DMS114 treated with DMSO at 0.1 percent for 48 hours (cell line): Measurements from ENCODE around the gene ABLIM2.

Experiments used
- DNase-seq: peaks from one replicate; lab custom pipeline; 2025; ENCODE audit not compliant: unreplicated experiment; lab: John Stamatoyannopoulos, UW

The ABLIM2 gene

DNA sequence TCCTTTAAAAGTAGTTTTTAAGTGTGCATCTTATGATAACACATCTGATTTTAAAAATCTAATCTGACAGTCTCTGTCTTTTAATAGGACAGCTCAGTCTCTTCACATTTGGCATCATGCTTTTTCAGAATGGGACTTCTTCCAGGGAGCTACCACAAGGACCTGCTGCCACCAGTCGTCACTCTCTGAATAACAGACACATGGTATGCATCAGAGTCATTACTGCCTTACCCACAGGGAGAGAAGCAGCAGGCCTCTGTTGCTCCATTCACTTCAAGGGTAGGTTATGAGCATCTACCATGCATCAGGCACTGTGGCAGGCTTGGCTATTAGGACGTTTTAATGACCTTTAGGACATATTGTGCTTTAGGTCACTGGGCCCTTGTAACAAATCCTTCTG, 169.0 kb downstream of the ABLIM2 start:
- no peak for DNase-seq

DNA sequence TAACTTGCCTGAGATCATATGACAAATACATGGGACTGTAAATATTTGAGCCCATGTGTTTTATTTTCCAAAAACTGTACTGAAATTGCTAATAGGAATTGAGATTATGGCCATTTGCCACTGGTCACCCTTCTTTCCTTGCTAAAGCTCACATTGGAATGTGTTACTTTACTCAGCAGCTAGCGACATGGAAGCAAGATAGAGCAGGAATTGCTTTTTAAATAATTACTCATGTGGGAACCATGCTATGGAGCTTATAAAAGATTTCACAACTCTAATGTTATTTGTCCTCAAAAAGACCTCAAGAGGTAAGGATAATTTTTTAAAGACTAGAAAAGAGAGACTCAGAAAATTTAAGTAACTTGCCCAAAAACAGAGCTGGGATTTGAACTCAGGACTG, 170.2 kb downstream of the ABLIM2 start:
- no peak for DNase-seq

DNA sequence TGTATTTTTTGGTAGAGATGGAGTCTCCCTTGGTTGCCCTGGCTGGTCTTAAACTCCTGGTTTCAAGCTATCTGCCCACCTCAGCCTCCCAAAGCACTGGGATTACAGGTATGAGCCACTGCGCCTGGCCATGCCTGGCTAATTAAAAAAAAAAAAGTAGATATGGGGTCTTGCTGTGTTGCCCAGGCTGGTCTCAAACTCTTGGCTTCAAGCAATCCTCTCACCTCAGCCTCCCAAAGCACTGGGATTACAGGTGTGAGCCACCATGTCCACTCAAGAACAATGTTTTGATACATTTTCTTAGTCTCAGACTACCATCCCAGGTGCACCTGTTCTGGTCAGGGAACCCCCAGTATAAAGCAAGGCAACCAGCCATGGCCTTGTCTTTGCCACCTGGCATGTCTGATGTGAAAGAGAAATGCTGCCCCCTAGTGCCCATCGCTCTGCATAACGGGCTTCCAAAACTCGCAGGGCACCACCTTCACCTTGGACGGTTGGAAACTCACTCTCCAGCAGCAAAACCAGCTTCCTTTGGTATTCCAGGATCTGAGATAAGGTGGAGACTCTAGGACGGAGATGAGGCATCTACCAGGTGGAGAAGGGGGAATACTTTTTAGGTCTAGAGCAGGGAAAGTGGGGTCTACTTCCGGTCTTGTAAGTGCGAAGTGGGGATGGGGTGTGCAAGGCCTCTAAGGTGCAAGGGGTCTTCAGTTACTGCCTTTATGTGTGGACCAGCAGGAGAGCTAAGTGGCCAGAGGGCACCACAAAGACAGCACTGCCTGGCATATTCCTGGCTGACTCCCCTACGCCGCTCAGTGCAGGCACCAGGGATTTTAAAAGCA, 171.2 kb downstream of the ABLIM2 start:
- DNase-seq = peak; percentile 35

DNA sequence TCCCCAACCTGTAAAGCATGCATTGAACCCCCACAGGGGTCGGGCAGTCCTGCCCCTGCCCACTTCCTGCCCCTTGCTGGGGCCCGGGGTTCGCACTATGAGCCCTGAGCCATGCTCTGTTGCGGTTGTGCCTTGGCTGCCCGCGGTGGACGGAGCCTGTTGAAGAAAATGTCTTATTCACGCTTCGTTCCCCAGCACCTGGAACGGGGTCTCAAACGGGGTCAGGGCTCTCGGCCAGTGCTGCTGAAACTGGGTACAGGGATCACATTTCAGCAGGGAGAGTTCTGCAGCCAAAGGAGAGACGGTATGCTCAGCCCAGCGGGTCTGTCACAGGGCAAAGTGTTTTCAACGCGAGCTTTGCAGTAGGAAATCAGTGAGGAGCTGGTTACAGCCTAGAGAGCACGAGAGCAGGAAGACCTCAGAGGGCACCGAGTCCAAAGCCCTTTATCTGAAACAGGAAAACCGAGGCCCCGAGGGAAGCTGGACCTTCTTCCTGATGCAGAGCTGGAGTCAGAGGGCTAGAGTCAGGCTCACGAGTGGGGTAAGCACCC, 172.6 kb downstream of the ABLIM2 start:
- DNase-seq = no peak

DNA sequence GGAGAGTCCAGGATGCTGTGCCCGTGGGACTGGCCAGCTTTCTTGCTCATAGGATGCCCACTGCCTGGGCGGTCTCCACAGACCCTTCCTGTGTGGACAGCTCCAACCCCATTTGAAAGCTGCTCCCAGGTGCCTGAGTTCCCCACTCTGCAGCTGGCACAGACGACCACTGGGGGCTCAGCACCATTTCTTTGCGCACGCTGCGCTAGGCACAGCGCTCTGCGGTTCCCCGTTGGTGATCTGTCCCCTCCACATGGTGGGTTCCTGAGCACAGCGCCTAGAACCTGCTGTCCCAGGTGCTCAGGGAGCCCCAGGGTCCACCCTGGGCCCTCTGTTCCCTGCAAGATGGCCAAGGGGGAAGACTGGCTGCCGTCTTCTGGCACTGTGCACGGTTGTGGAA, 173.5 kb downstream of the ABLIM2 start:
- DNase-seq = no peak

- no peak for DNase-seq
Observed at GRCh38 chr4:7984286-7984925, 174.2 kb downstream of the ABLIM2 start.

- no peak for DNase-seq
Observed at GRCh38 chr4:7983296-7983695, 175.3 kb downstream of the ABLIM2 start.

GRCh38 chr4:7981738-7982394, 176.7 kb downstream of the ABLIM2 start:
- DNase-seq = no peak

DNA sequence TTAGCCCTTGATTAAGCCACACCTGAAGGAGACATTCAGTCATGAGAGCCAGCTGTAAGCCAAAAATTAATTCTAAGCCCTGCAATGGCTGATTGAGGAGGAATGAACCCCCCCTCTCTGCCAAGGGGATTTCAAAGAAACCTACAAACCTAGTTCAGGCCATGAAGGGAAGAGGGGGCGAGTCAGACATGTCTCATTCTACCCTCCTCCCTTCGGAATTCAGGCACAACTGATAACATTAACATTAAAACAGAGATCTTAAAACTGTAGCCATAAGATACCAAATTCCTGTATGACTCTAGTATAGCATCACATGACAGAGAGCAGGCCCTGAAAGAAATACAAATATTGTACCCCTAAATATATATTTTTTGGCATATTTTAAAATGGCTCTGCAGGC, 178.6 kb downstream of the ABLIM2 start:
- DNase-seq = no peak

GRCh38 chr4:7979652-7979968, 179.0 kb downstream of the ABLIM2 start:
- no peak for DNase-seq

DNA sequence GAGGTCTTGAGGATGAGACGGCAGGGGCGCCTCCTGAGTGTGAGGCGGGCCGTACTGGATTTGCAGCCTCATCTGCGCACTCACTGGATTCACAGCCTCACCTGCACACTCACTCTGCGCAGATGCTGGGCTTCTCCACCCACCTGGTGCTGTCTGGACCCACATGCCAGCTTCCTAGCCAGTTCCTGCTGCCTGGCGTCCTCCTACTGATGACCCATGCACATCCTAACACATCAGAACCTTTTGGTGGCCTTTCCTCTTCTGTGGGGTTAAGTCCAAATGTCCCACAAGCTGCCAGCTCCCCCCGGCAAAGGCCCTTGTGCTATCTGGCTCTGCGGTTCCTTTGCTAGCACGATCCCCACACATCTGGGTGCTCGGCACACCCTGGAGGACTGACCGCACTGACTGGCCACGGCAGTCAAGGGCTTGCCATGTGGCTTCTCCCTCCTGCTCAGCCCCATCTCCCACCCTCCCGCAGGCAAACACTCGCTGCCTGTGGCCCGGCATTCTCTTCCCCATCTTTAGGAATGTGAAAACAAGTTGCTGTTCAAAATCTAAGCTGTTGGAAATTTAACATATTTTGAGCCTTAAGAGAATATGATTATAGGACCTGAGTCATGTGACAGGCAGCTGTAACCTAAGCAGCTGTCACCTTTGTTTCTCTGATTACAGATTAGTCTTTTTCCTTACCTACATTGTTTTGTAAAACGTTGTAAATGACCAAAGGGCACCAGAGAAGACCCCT, 179.5 kb downstream of the ABLIM2 start:
- no peak for DNase-seq

DNA sequence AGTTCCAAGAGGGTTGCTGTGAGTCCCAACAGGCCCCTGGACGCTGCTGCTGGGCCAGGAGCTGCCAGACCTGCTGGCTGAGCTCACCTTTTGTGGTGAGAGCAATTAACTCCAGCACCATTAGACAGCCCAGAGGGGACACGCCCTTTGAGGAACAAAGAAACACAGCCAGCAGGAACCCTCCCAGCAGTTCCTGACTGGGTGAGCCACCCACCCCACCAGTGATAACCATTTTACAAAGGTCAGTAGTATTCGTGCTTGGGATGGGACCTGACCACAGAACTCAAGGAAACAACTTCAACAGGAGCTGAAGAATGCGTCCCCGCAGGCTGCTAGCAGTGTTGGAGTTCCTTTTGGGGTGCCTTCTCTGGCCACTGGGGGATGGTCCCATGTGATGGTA, 180.1 kb downstream of the ABLIM2 start:
- no peak for DNase-seq

DNA sequence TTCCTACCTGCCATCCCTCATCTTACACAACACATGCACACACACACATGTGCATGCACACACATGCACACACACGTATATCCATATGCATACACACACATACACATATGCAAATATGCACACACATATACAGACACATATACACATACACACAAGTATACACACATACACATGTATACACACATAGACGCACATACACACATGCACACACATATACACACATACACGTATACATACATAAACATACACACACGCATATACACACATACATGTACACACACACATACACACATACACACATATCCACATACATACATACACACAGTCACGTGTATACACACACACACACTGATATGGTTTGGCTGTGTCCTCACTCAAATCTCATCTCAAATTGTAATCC, 182.0 kb downstream of the ABLIM2 start:
- DNase-seq = no peak

DNA sequence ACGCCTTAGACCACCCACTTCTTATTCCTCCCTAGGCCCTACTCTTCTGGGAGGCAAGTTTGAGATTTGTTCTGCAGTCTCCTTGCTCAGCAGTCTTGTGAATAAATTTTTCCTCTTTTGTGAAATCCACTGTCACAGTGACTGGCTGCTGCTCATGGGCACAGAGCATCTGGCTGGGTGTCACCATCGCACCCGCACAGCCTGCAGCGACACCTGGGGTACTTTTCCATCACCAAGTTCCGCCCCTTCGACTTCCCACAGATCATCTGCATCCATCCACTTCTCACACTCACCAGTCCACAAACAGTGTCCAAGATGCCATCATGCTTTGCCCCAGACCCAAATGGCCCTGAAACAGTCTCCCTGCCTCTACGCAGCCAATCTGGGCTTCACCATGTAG, 182.6 kb downstream of the ABLIM2 start:
- no peak for DNase-seq

DNA sequence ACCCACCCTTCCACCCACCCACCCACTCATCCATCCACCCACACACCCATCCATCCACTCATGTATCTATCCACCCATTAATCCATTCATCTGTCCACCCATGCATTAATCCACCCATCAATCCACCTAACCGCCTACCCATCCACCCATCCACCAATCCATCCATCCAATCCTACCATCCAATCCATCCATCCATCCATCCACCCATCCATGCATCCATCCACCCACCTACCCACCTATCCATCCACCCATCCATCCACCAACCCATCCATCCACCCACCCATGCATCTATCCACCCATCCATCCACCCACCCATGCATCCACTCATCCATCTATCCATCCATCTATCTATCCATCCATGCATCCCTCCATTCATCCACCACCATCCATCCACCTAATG, 184.2 kb downstream of the ABLIM2 start:
- DNase-seq = no peak

DNA sequence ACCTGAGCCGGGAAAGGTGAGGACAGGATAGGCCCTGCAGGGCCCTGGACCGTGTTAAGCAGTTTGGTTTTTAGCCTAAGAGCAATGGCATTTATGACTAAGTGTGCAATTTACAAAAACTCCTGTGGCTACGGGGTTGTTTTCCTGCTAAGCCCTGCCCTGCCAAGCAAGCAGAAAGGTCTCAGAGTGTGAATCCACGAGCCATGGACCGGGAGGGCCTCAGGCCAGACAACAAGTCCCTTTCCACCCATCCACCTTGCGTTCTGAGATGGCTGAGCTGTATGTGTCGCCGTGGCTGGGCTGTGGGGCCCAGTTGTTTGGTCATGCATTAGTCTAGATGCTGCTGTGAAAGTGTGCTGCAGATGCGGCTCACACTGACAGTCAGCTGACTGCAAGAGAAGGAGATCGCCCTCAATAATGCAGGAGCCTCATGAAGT, 185.1 kb downstream of the ABLIM2 start:
- DNase-seq = no peak

GRCh38 chr4:7971881-7972500, 186.6 kb downstream of the ABLIM2 start:
- no peak for DNase-seq

DNA sequence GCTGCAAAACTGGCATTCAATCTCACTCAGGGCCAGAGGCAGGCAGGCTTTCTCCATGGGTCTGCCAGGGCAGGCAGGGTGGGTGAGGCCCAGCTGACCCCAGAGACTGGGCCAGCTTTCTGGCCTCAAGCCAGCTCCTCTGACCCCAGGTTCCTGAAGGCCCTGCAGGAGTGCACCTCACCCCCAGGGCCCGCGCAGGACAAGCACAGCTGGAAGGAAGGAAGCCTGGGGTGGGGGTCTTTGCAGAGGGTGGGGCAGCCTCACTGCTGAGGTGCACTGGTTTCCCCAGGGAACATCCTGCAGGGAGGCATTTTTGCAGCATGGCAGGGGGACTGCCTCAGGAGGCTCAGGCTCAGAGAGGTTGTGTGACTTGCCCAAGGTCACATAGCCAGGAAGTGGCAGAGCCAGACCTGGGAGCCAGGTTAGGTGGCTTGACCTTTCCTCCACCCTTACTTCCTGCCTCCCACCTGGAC, 187.4 kb downstream of the ABLIM2 start:
- no peak for DNase-seq

GRCh38 chr4:7970361-7970946, 188.2 kb downstream of the ABLIM2 start:
- no peak for DNase-seq

GRCh38 chr4:7968262-7968896, 190.2 kb downstream of the ABLIM2 start:
- DNase-seq = no peak
